ENCODE results near the gene DMP1.
"Not testable (repeated sequence)": the region's sequence is repeated elsewhere in the genome, so short reads cannot be mapped to it uniquely, and the experiment has no call there.

DNA sequence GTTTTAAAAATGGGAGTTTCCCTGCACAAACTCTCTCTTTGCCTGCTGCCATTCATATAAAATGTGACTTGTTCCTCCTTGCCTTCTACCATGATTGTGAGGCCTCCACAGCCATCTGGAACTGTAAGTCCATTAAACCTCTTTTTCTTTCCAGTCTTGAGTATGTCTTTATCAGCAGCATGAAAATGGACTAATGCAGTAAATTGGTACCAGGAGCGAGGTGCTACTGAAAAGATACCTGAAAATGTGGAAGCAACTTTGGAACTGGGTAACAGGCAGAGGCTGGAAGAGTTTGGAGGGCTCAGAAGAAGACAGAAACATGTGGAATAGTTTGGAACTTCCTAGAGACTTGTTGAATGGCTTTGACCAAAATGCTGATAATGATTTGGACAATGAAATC lies 40.9 kb downstream of the DMP1 start:
- TF ChIP-seq TAF7 (optimal IDR thresholded peaks at IDR 0.05; ENCODE audit: borderline replicate concordance, low read depth, low read length); EP300 (IDR thresholded peaks at IDR 0.05; ENCODE audit: borderline replicate concordance in 1 of 2, low read depth in 2 of 2, low read length in 2 of 2); MAFK (IDR thresholded peaks at IDR 0.05; ENCODE audit: low read depth, low read length); BRCA1 (IDR thresholded peaks at IDR 0.05; ENCODE audit: low read depth, low read length); POLR2AphosphoS5 (IDR thresholded peaks at IDR 0.05; ENCODE audit: low read depth, low read length); RFX5 (IDR thresholded peaks at IDR 0.05; ENCODE audit: borderline replicate concordance, low read depth, low read length); SP1 (IDR thresholded peaks at IDR 0.05; ENCODE audit: low read depth, low read length); POLR2A (IDR thresholded peaks at IDR 0.05; ENCODE audit: control extremely low read depth in 1 of 2, low read depth in 2 of 2, low read length in 2 of 2): not testable (repeated sequence)
- TF ChIP-seq, protein P1, sequence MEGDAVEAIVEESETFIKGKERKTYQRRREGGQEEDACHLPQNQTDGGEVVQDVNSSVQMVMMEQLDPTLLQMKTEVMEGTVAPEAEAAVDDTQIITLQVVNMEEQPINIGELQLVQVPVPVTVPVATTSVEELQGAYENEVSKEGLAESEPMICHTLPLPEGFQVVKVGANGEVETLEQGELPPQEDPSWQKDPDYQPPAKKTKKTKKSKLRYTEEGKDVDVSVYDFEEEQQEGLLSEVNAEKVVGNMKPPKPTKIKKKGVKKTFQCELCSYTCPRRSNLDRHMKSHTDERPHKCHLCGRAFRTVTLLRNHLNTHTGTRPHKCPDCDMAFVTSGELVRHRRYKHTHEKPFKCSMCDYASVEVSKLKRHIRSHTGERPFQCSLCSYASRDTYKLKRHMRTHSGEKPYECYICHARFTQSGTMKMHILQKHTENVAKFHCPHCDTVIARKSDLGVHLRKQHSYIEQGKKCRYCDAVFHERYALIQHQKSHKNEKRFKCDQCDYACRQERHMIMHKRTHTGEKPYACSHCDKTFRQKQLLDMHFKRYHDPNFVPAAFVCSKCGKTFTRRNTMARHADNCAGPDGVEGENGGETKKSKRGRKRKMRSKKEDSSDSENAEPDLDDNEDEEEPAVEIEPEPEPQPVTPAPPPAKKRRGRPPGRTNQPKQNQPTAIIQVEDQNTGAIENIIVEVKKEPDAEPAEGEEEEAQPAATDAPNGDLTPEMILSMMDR (IDR thresholded peaks at IDR 0.05; ENCODE audit: control extremely low read depth in 1 of 3, insufficient read depth in 1 of 3, low read depth in 1 of 3, low read length in 3 of 3) = not testable (repeated sequence)
